H9 (cell line): ENCODE results near the gene ADCY5. TPM values are rescaled to one million over a fixed set of nuclear protein-coding genes. Genes with fewer than 3 reads are reported as not detected.

Source experiments
- DNase-seq: peaks from one replicate; pipeline ENCODE4 v3.0.0-alpha.2; 2017
- H2AFZ ChIP-seq: one replicate; pipeline ENCODE4 v1.6.1; 2013; ENCODE audit warnings: mild to moderate bottlenecking, low read length, control low read depth, moderate library complexity
- H2AK5ac ChIP-seq: 2 replicates; pipeline ENCODE4 v1.6.1; 2013; ENCODE audit warnings: low read length, control low read depth, mixed read lengths; ENCODE audit not compliant: insufficient read length
- H2BK120ac ChIP-seq: one replicate; pipeline ENCODE4 v1.6.1; 2013; ENCODE audit warnings: low read depth, mild to moderate bottlenecking, low read length, control low read depth, inconsistent platforms; ENCODE audit not compliant: poor library complexity, severe bottlenecking
- H2BK12ac ChIP-seq: 2 replicates; pipeline ENCODE4 v1.6.1; 2013; ENCODE audit warnings: low read length, control low read depth, mixed read lengths, low read depth; ENCODE audit not compliant: insufficient read length
- H2BK15ac ChIP-seq: 2 replicates; pipeline ENCODE4 v1.6.1; 2013; ENCODE audit warnings: low read depth, low read length, control low read depth
- H2BK20ac ChIP-seq: one replicate; pipeline ENCODE4 v1.6.1; 2013; ENCODE audit warnings: low read depth, mild to moderate bottlenecking, low read length, control low read depth, inconsistent platforms; ENCODE audit not compliant: poor library complexity, severe bottlenecking
- H2BK5ac ChIP-seq: 2 replicates; pipeline ENCODE4 v1.6.1; 2013; ENCODE audit warnings: low read length, control low read depth, mixed read lengths; ENCODE audit not compliant: insufficient read length
- H3K14ac ChIP-seq: 2 replicates; pipeline ENCODE4 v1.6.1; 2013; ENCODE audit warnings: low read length, control low read depth; ENCODE audit not compliant: insufficient read depth
- H3K18ac ChIP-seq: 2 replicates; pipeline ENCODE4 v1.6.1; 2013; ENCODE audit warnings: low read depth, mild to moderate bottlenecking, mixed read lengths, low read length, control low read depth; ENCODE audit not compliant: insufficient read length
- H3K23ac ChIP-seq: 2 replicates; pipeline ENCODE4 v1.6.1; 2013; ENCODE audit warnings: low read length, control low read depth, mixed read lengths, low read depth; ENCODE audit not compliant: insufficient read length
- H3K23me2 ChIP-seq: 2 replicates; pipeline ENCODE4 v1.6.1; 2013; ENCODE audit warnings: low read depth, mild to moderate bottlenecking, mixed read lengths, low read length, control low read depth; ENCODE audit not compliant: insufficient read length, poor library complexity, severe bottlenecking
- H3K27ac ChIP-seq: 2 replicates; pipeline ENCODE4 v1.5.1; 2013; ENCODE audit warnings: low read length, control low read depth, mixed read lengths, low read depth; ENCODE audit not compliant: insufficient read length
- H3K27me3 ChIP-seq: 2 replicates; pipeline ENCODE4 v1.6.1; 2013; ENCODE audit warnings: low read length, control low read depth, inconsistent platforms; ENCODE audit not compliant: insufficient read depth
- H3K4ac ChIP-seq: 2 replicates; pipeline ENCODE4 v1.6.1; 2013; ENCODE audit warnings: low read depth, mild to moderate bottlenecking, control low read depth, inconsistent platforms, low read length, moderate library complexity
- H3K4me1 ChIP-seq: 2 replicates; pipeline ENCODE4 v1.6.1; 2013; ENCODE audit warnings: low read length, control low read depth, inconsistent platforms; ENCODE audit not compliant: insufficient read depth
- H3K4me2 ChIP-seq: 2 replicates; pipeline ENCODE4 v1.6.1; 2013; ENCODE audit warnings: low read length, control low read depth, mixed read lengths; ENCODE audit not compliant: insufficient read length, insufficient read depth
- H3K56ac ChIP-seq: 2 replicates; pipeline ENCODE4 v1.6.1; 2013; ENCODE audit warnings: low read depth, mild to moderate bottlenecking, mixed read lengths, low read length, control low read depth; ENCODE audit not compliant: insufficient read length
- H3K79me1 ChIP-seq: 2 replicates; pipeline ENCODE4 v1.6.1; 2013; ENCODE audit warnings: low read depth, mild to moderate bottlenecking, moderate library complexity, low read length, control low read depth, inconsistent platforms; ENCODE audit not compliant: insufficient read depth, poor library complexity, severe bottlenecking
- H3K79me2 ChIP-seq: 2 replicates; pipeline ENCODE4 v1.6.1; 2013; ENCODE audit warnings: low read length, control low read depth, inconsistent platforms; ENCODE audit not compliant: insufficient read depth
- H3K9ac ChIP-seq: 2 replicates; pipeline ENCODE4 v1.6.1; 2013; ENCODE audit warnings: low read length, control low read depth, mixed read lengths; ENCODE audit not compliant: insufficient read length; ENCODE audit errors: extremely low read depth
- H3K9me3 ChIP-seq: one replicate; pipeline ENCODE4 v1.6.1; 2013; ENCODE audit warnings: low read depth, low read length, inconsistent platforms; ENCODE audit not compliant: control insufficient read depth
- H3T11ph ChIP-seq: one replicate; pipeline ENCODE4 v1.6.1; 2013; ENCODE audit warnings: mild to moderate bottlenecking, low read length, control low read depth, inconsistent platforms
- H4K20me1 ChIP-seq: one replicate; pipeline ENCODE4 v1.6.1; 2013; ENCODE audit not compliant: control insufficient read depth, insufficient read length, insufficient read depth
- H4K5ac ChIP-seq: 2 replicates; pipeline ENCODE4 v1.6.1; 2013; ENCODE audit warnings: low read depth, mild to moderate bottlenecking, mixed read lengths, low read length, control low read depth; ENCODE audit not compliant: insufficient read length
- H4K8ac ChIP-seq: replicated peaks from 2 replicates; pipeline ENCODE4 v1.6.1; 2013; ENCODE audit warnings: low read length, control low read depth, mixed read lengths, low read depth; ENCODE audit not compliant: insufficient read length
- H4K91ac ChIP-seq: 2 replicates; pipeline ENCODE4 v1.6.1; 2013; ENCODE audit warnings: low read depth, mild to moderate bottlenecking, moderate library complexity, mixed read lengths, low read length, control low read depth; ENCODE audit not compliant: insufficient read length
- H3K27ac Mint-ChIP-seq, 3 experiments: 2 replicates in 2 of 3; 3 replicates in 1 of 3; pipeline ENCODE4 v1.8.0; 2020 to 2021; ENCODE audit warnings: mixed read lengths in 3 of 3, mild to moderate bottlenecking in 1 of 3, moderate library complexity in 1 of 3
- H3K27me3 Mint-ChIP-seq: 2 replicates; pipeline ENCODE4 v1.8.0; 2021; ENCODE audit warnings: low read depth, mild to moderate bottlenecking, moderate library complexity, mixed read lengths
- H3K36me3 Mint-ChIP-seq, 3 experiments: 2 replicates in 2 of 3; 3 replicates in 1 of 3; pipeline ENCODE4 v1.8.0; 2020 to 2021; ENCODE audit warnings: low read depth in 3 of 3, mixed read lengths in 3 of 3; ENCODE audit not compliant: insufficient read depth in 1 of 3
- H3K4me1 Mint-ChIP-seq, 2 experiments: 2 replicates each; pipeline ENCODE4 v1.8.0; 2020; ENCODE audit warnings: mixed read lengths in 2 of 2
- H3K4me3 Mint-ChIP-seq, 2 experiments: 2 replicates in 1 of 2; 3 replicates in 1 of 2; pipeline ENCODE4 v1.8.0; 2020 to 2021; ENCODE audit warnings: mild to moderate bottlenecking in 2 of 2, mixed read lengths in 2 of 2, moderate library complexity in 1 of 2
- H3K9me3 Mint-ChIP-seq, 2 experiments: 2 replicates in 1 of 2; 3 replicates in 1 of 2; pipeline ENCODE4 v1.8.0; 2020; ENCODE audit warnings: mild to moderate bottlenecking in 2 of 2, mixed read lengths in 2 of 2, moderate library complexity in 1 of 2
- CTCF ChIP-seq: fragments of 200-600 bp; sonication (generic); conservative IDR thresholded peaks from 3 replicates; pipeline ENCODE4 v1.8.0; 2021; ENCODE audit warnings: antibody characterized with exemption, mild to moderate bottlenecking
- WGBS: extraction: QIAGEN DNeasy Blood & Tissue Kit; methylation state at CpG from one replicate; pipeline ENCODE4 v1.1.7; 2013; ENCODE audit warnings: missing lambda C conversion rate, low lambda C conversion rate, mixed read lengths; ENCODE audit not compliant: insufficient read length; ENCODE audit errors: extremely low coverage; 5-methylcytosine and 5-hydroxymethylcytosine counted together
- total RNA-seq: library from RNA; stranded (reverse); gene quantifications from 2 replicates; pipeline ENCODE4 v1.2.1, GENCODE V29; 2021

Gene ADCY5
- total RNA-seq, 1 experiment from 2014 or later, result 5.0 TPM

GRCh38 chr3:123453675-123454074 is 4.8 kb upstream of the ADCY5 start:
- no peaks in the 10 kb centered on the region for H3K79me1 ChIP-seq
- no peak overlapping the region for H4K91ac ChIP-seq
- H4K20me1 ChIP-seq, result no peaks in the 10 kb centered on the region
- no peaks in the 10 kb centered on the region for H3K9me3 ChIP-seq
- no peak overlapping the region for H2BK5ac ChIP-seq
- Mint-ChIP-seq H3K27ac (no peak overlapping the region), H3K27me3 (peaks cover 40% of the 10 kb centered on the region), H3K36me3 (no peaks in the 10 kb centered on the region; a peak in 1 of 7 replicates), H3K4me1 (peaks cover 20 to 22% of the 10 kb centered on the region in 2 experiments), H3K4me3 (no peak overlapping the region), H3K9me3 (no peaks in the 10 kb centered on the region; a peak in 1 of 5 replicates)
- peaks cover 4% of the 10 kb centered on the region for H3K23me2 ChIP-seq
- DNase-seq, result no peak
- H3K18ac ChIP-seq, result no peak overlapping the region
- H3K79me2 ChIP-seq, result no peaks in the 10 kb centered on the region
- H2AK5ac ChIP-seq, result no peak overlapping the region
- peaks cover 8% of the 10 kb centered on the region; the same call in 1 of the 2 replicates for H3K27me3 ChIP-seq
- no peak overlapping the region for H4K5ac ChIP-seq
- H3K9ac ChIP-seq, result no peak overlapping the region
- no peak overlapping the region for H2AFZ ChIP-seq
- no peak overlapping the region for H3T11ph ChIP-seq
- no peak overlapping the region for H3K14ac ChIP-seq
- no peak overlapping the region for H3K27ac ChIP-seq
- H3K4me2 ChIP-seq, result no peak overlapping the region
- no peak overlapping the region for H3K23ac ChIP-seq
- H4K8ac ChIP-seq, result no peak overlapping the region
- peaks cover 12% of the 10 kb centered on the region for H3K4me1 ChIP-seq
- no CpG with 5 or more reads among the region's 3 CpGs for WGBS
- H3K4ac ChIP-seq, result no peak overlapping the region
- no peak overlapping the region for H2BK12ac ChIP-seq
- no peak overlapping the region for H2BK120ac ChIP-seq
- H2BK20ac ChIP-seq, result no peak overlapping the region
- no peak for TF ChIP-seq CTCF
- H3K56ac ChIP-seq, result no peak overlapping the region
- no peak overlapping the region for H2BK15ac ChIP-seq
